HCT116 (cell line): ENCODE data around the gene SERPINB6. TPM values are rescaled to one million over a fixed set of nuclear protein-coding genes. Genes with fewer than 3 reads are reported as not detected.

ENCODE experiments used
- ATAC-seq: fragments of 200-7000 bp; cut with Tn5 transposase; 2 replicates; pipeline ENCODE4 v1.9.1; 2020; ENCODE audit warnings: mild to moderate bottlenecking, moderate library complexity
- BruUV-seq: library from RNA; stranded (reverse); fragments of 400-500 nt; replicated peaks from 2 replicates; lab custom pipeline; 2021; lab: Mats Ljungman, UMichigan
- CTCF ChIA-PET: fragments of 300-600 bp; sonication (Branson Sonifier 250); formaldehyde crosslinking; loops from one replicate; lab custom pipeline; 2021; ENCODE audit warnings: antibody characterized with exemption; lab: Charles Lee
- POLR2A ChIA-PET: fragments of 300-600, 350-600 bp; sonication (Branson Sonifier 250); formaldehyde crosslinking; loops from one replicate; lab custom pipeline; 2021; ENCODE audit warnings: antibody characterized with exemption; lab: Charles Lee
- RAD21 ChIA-PET, 2 experiments: fragments of 300-600 bp; sonication (Branson Sonifier 250); formaldehyde crosslinking; loops; one replicate each; lab custom pipeline; 2023; ENCODE audit warnings: low total read pairs in 2 of 2; ENCODE audit not compliant: uncharacterized antibody in 2 of 2, unreplicated experiment in 2 of 2, low non-redundant PET in 1 of 2; lab: Charles Lee
- DNase-seq: peaks from one replicate; pipeline ENCODE4 v3.0.0-alpha.2; 2010; ENCODE audit warnings: low read depth, low spot score
- H2AFZ ChIP-seq: fragments of 200-600 bp; shearing (Covaris generic), sonication (generic); 2 replicates; pipeline ENCODE4 v1.6.1; 2017; ENCODE audit warnings: low read depth, mixed run types, mixed read lengths, antibody characterized with exemption, low read length; ENCODE audit not compliant: poor library complexity, severe bottlenecking
- H3K27ac ChIP-seq: 2 replicates; pipeline ENCODE4 v1.5.1; 2012; ENCODE audit warnings: low read depth, low read length
- H3K27me3 ChIP-seq: fragments of 200-600 bp; sonication (generic); 2 replicates; pipeline ENCODE4 v1.6.1; 2016; ENCODE audit warnings: mixed run types, low read length, mixed read lengths; ENCODE audit not compliant: insufficient read depth
- H3K36me3 ChIP-seq, 2 experiments: fragments of 200-500 bp in 1 of 2; fragments of 200-600 bp in 1 of 2; sonication (Bioruptor generic) in 1 of 2; sonication (generic) in 1 of 2; 2 replicates each; pipeline versions ENCODE4 v1.5.1 to v1.6.1; 2014 to 2016; ENCODE audit warnings: low read length in 2 of 2, inconsistent platforms in 1 of 2, mixed read lengths in 1 of 2, mixed run types in 1 of 2; ENCODE audit not compliant: insufficient read depth in 2 of 2, control insufficient read depth in 1 of 2
- H3K4me1 ChIP-seq, 2 experiments: fragments of 200-600 bp in 1 of 2; sonication (generic) in 1 of 2; 2 replicates each; pipeline versions ENCODE4 v1.5.1 to v1.6.1; 2012 to 2017; ENCODE audit warnings: low read length in 2 of 2, inconsistent platforms in 1 of 2, mild to moderate bottlenecking in 1 of 2, mixed read lengths in 1 of 2, mixed run types in 1 of 2, moderate library complexity in 1 of 2; ENCODE audit not compliant: insufficient read depth in 2 of 2, control insufficient read depth in 1 of 2
- H3K4me2 ChIP-seq: fragments of 200-600 bp; sonication (generic); 2 replicates; pipeline ENCODE4 v1.6.1; 2017; ENCODE audit warnings: mixed run types, low read length, mixed read lengths
- H3K4me3 ChIP-seq, 2 experiments: fragments of 200-600 bp in 1 of 2; sonication (generic) in 1 of 2; replicated peaks in 1 of 2; 2 replicates each; pipeline ENCODE4 v1.5.1; 2011 to 2016; ENCODE audit warnings: low read length in 2 of 2, control low read depth in 1 of 2, low read depth in 1 of 2, mild to moderate bottlenecking in 1 of 2, mixed read lengths in 1 of 2, mixed run types in 1 of 2
- H3K79me2 ChIP-seq: fragments of 200-600 bp; sonication (generic); 2 replicates; pipeline ENCODE4 v1.6.1; 2017; ENCODE audit warnings: mild to moderate bottlenecking, mixed run types, low read length, moderate library complexity, mixed read lengths; ENCODE audit not compliant: insufficient read depth
- H3K9ac ChIP-seq: fragments of 200-600 bp; sonication (generic); 2 replicates; pipeline ENCODE4 v1.6.1; 2016; ENCODE audit warnings: low read length, mixed read lengths
- H3K9me2 ChIP-seq: fragments of 200-600 bp; sonication (generic), shearing (Covaris generic); 2 replicates; pipeline ENCODE4 v1.6.1; 2017; ENCODE audit warnings: mixed run types, mild to moderate bottlenecking, moderate library complexity; ENCODE audit not compliant: insufficient read depth
- H3K9me3 ChIP-seq, 2 experiments: fragments of 200-500 bp in 1 of 2; fragments of 200-600 bp in 1 of 2; sonication (Bioruptor generic) in 1 of 2; sonication (generic) in 1 of 2; 2 replicates each; pipeline ENCODE4 v1.6.1; 2014 to 2017; ENCODE audit warnings: low read length in 2 of 2, mixed read lengths in 2 of 2, inconsistent platforms in 1 of 2, low read depth in 1 of 2, mild to moderate bottlenecking in 1 of 2, mixed run types in 1 of 2, moderate library complexity in 1 of 2; ENCODE audit not compliant: control insufficient read depth in 1 of 2, insufficient read depth in 1 of 2
- H4K20me1 ChIP-seq: fragments of 200-600 bp; sonication (generic), shearing (Covaris generic); 2 replicates; pipeline ENCODE4 v1.6.1; 2017; ENCODE audit warnings: mixed run types, mild to moderate bottlenecking, moderate library complexity; ENCODE audit not compliant: insufficient read depth
- EGR1 ChIP-seq: IDR thresholded peaks from 2 replicates; pipeline ENCODE4 v1.6.1; 2012; ENCODE audit warnings: low read depth
- POLR2A ChIP-seq: IDR thresholded peaks from 2 replicates; pipeline ENCODE4 v1.7.0; 2011; ENCODE audit warnings: borderline replicate concordance; ENCODE audit not compliant: insufficient read depth, insufficient read length; ENCODE audit errors: extremely low read depth
- POLR2AphosphoS5 ChIP-seq: IDR thresholded peaks from 2 replicates; pipeline ENCODE4 v1.6.1; 2011; ENCODE audit warnings: mild to moderate bottlenecking, low read depth, low read length, moderate library complexity
- RAD21 ChIP-seq: IDR thresholded peaks from 2 replicates; pipeline ENCODE4 v1.6.1; 2012; ENCODE audit warnings: low read depth, mild to moderate bottlenecking
- SP1 ChIP-seq: IDR thresholded peaks from 2 replicates; pipeline ENCODE4 v1.6.1; 2012; ENCODE audit warnings: low read depth
- YY1 ChIP-seq: IDR thresholded peaks from 2 replicates; pipeline ENCODE4 v1.6.1; 2011; ENCODE audit warnings: low read length, low read depth, moderate library complexity, mild to moderate bottlenecking; ENCODE audit not compliant: insufficient replicate concordance; ENCODE audit errors: extremely low read depth
- ZFX ChIP-seq: fragments of 450-650 bp; IDR thresholded peaks from 2 replicates; pipeline ENCODE4 v1.6.1; 2017
- intact Hi-C: fragments of 100-400 bp; cut with micrococcal nuclease; formaldehyde crosslinking; loops from 2 replicates; pipeline ENCODE4 v1.10.0; 2022
- total RNA-seq: library from RNA; stranded (reverse); gene quantifications from one replicate; pipeline ENCODE4 v1.2.1, GENCODE V29; 2021; ENCODE audit not compliant: unreplicated experiment

The SERPINB6 gene
- total RNA-seq, 1 experiment from 2014 or later = 103 TPM

- ChIA-PET RAD21 (interaction anchor here (2.0 to 3.6 kb wide), 3 partner anchors 12 to 143 kb away, joined by 6 to 14 read pairs (median 9); no protein-coding TSS in a partner anchor), CTCF (interaction anchor here (0.9 to 3.5 kb wide), 15 partner anchors 8 to 251 kb away, joined by 3 to 58 read pairs (median 4); partner anchors contain the start of gene RIPK1), POLR2A (interaction anchor here (0.7 to 3.4 kb wide), 22 partner anchors 8 to 224 kb away, joined by 3 to 22 read pairs (median 5); partner anchors contain the start of genes NQO2, RIPK1, SERPINB1 and WRNIP1)
- no TSS peak for BruUV-seq
- H3K9me3 ChIP-seq = no peaks in the 10 kb centered on the region
- TF ChIP-seq POLR2A (peak; percentile 39), ZFX (no peak), SP1 (no peak), RAD21 (no peak), POLR2AphosphoS5 (peak; percentile 83), EGR1 (no peak), YY1 (peak; percentile 97)
- peak overlapping the region; percentile 57 to 62 for H3K4me3 ChIP-seq
- no peaks in the 10 kb centered on the region for H4K20me1 ChIP-seq
- H3K9ac ChIP-seq = peak overlapping the region; percentile 77
- peak overlapping the region; percentile 79 for H3K4me2 ChIP-seq
- DNase-seq = peak; percentile 96
- H3K36me3 ChIP-seq = no peaks in the 10 kb centered on the region
- no peaks in the 10 kb centered on the region for H3K9me2 ChIP-seq
- intact Hi-C loops = loop anchor here (1.0 to 2.0 kb wide), 4 partner anchors 37 to 198 kb away; no protein-coding TSS in a partner anchor
- H2AFZ ChIP-seq = peak overlapping the region; percentile 49
- H3K4me1 ChIP-seq = peaks cover 34 to 55% of the 10 kb centered on the region in 2 experiments
- H3K27me3 ChIP-seq = no peaks in the 10 kb centered on the region
- peak overlapping the region; percentile 92 for H3K27ac ChIP-seq
- ATAC-seq = peak; percentile 57
- no peaks in the 10 kb centered on the region for H3K79me2 ChIP-seq
These were observed 18.2 kb upstream of the SERPINB6 start for GRCh38 chr6:2989332-2990247.
